Endothelial cell of umbilical vein (primary cell): ENCODE results near the gene GABBR2. TPM values are rescaled to one million over a fixed set of nuclear protein-coding genes. Genes with fewer than 3 reads are reported as not detected.

ENCODE experiments used
- BruUV-seq: library from RNA; stranded (reverse); fragments of 400-500 nt; replicated peaks from 2 replicates; lab custom pipeline; 2021; lab: Mats Ljungman, UMichigan
- CTCF ChIA-PET: fragments of 300-600, 350-600 bp; sonication (Branson Sonifier 250); formaldehyde crosslinking; loops from one replicate; lab custom pipeline; 2021; ENCODE audit warnings: antibody characterized with exemption, inconsistent platforms; lab: Charles Lee
- POLR2A ChIA-PET: fragments of 300-600, 350-600 bp; sonication (Branson Sonifier 250); formaldehyde crosslinking; loops from one replicate; lab custom pipeline; 2021; ENCODE audit warnings: antibody characterized with exemption, inconsistent platforms; lab: Charles Lee
- DNase-seq: peaks from one replicate; pipeline ENCODE4 v3.0.0-alpha.2; 2011; ENCODE audit warnings: low read depth, low spot score
- FAIRE-seq: peaks from 2 replicates; lab custom pipeline; 2011; peaks lifted over from hg19 to GRCh38; lab: Jason Lieb, UNC
- H2AFZ ChIP-seq: 2 replicates; pipeline ENCODE4 v1.6.0; 2012; ENCODE audit warnings: low read depth, low read length, control low read depth, inconsistent platforms
- H3K27ac ChIP-seq: 2 replicates; pipeline ENCODE4 v1.5.1; 2011; ENCODE audit warnings: low read depth, mild to moderate bottlenecking, control low read depth, low read length, moderate library complexity; ENCODE audit not compliant: insufficient read depth
- H3K27me3 ChIP-seq, 2 experiments: 2 replicates each; pipeline versions ENCODE4 v1.6.0 to v1.6.1; 2011; ENCODE audit warnings: low read length in 2 of 2, mixed read lengths in 1 of 2; ENCODE audit not compliant: control insufficient read depth in 2 of 2, insufficient read depth in 2 of 2
- H3K36me3 ChIP-seq, 2 experiments: 2 replicates in 1 of 2; 3 replicates in 1 of 2; pipeline ENCODE4 v1.5.1; 2011; ENCODE audit warnings: low read length in 2 of 2, mild to moderate bottlenecking in 1 of 2, moderate library complexity in 1 of 2; ENCODE audit not compliant: control insufficient read depth in 2 of 2, insufficient read depth in 2 of 2; ENCODE audit errors: extremely low read depth in 1 of 2
- H3K4me1 ChIP-seq: 3 replicates; pipeline ENCODE4 v1.5.1; 2011; ENCODE audit warnings: mild to moderate bottlenecking, low read length; ENCODE audit not compliant: control insufficient read depth, insufficient read depth; ENCODE audit errors: extremely low read depth
- H3K4me2 ChIP-seq: 2 replicates; pipeline ENCODE4 v1.6.1; 2011; ENCODE audit warnings: low read length, control low read depth, mixed read lengths; ENCODE audit not compliant: insufficient read depth
- H3K4me3 ChIP-seq, 3 experiments: fragments of 200-600 bp in 1 of 3; sonication (generic), shearing (Covaris generic) in 1 of 3; replicated peaks in 1 of 3; 2 replicates each; pipeline ENCODE4 v1.5.1; 2011 to 2016; ENCODE audit warnings: control low read depth in 3 of 3, low read length in 3 of 3, mild to moderate bottlenecking in 2 of 3, inconsistent platforms in 1 of 3, low read depth in 1 of 3, moderate library complexity in 1 of 3; ENCODE audit not compliant: insufficient read depth in 1 of 3
- H3K79me2 ChIP-seq: 2 replicates; pipeline ENCODE4 v1.6.0; 2012; ENCODE audit warnings: low read length, inconsistent platforms; ENCODE audit not compliant: control insufficient read depth, insufficient read depth
- H3K9ac ChIP-seq: replicated peaks from 2 replicates; pipeline ENCODE3; 2011; ENCODE audit warnings: low read length, control low read depth; ENCODE audit not compliant: insufficient read depth; ENCODE audit errors: extremely low read depth
- H3K9me1 ChIP-seq: replicated peaks from 3 replicates; pipeline ENCODE4 v1.6.0; 2011; ENCODE audit warnings: mild to moderate bottlenecking, low read length; ENCODE audit not compliant: control insufficient read depth, insufficient read depth; ENCODE audit errors: extremely low read depth
- H3K9me3 ChIP-seq: replicated peaks from 2 replicates; pipeline ENCODE4 v1.5.1; 2012; ENCODE audit warnings: low read length, inconsistent platforms; ENCODE audit not compliant: control insufficient read depth, insufficient read depth
- H4K20me1 ChIP-seq: replicated peaks from 2 replicates; pipeline ENCODE3; 2011; ENCODE audit warnings: mild to moderate bottlenecking, low read length; ENCODE audit not compliant: control insufficient read depth, insufficient read depth; ENCODE audit errors: extremely low read depth
- FOS ChIP-seq: IDR thresholded peaks from 2 replicates; pipeline ENCODE4 v1.6.1; 2011; ENCODE audit warnings: mild to moderate bottlenecking, low read length, moderate library complexity, borderline replicate concordance; ENCODE audit not compliant: insufficient read depth
- GATA2 ChIP-seq: IDR thresholded peaks from 2 replicates; pipeline ENCODE4 v1.7.0; 2011; ENCODE audit warnings: low read depth, mild to moderate bottlenecking, moderate library complexity, mixed read lengths, low read length; ENCODE audit not compliant: insufficient read length, insufficient read depth
- POLR2A ChIP-seq: IDR thresholded peaks from 2 replicates; pipeline ENCODE4 v1.6.1; 2012; ENCODE audit warnings: low read depth, mild to moderate bottlenecking, control low read depth, low read length
- dilution Hi-C: fragments of 300-500 bp; cut with MboI; formaldehyde crosslinking; loops from one replicate; pipeline ENCODE4 v1.15.0; 2019; ENCODE audit warnings: low sequenced_read_pairs; ENCODE audit not compliant: extremely low pct_ligation_motif_present
- intact Hi-C: fragments of 100-400 bp; cut with micrococcal nuclease; formaldehyde crosslinking; loops from one replicate; pipeline ENCODE4 v1.10.0; 2022
- polyA plus RNA-seq, 4 experiments: library from polyadenylated mRNA; depleted of rRNA in 3 of 4; stranded (reverse) in 3 of 4; unstranded in 1 of 4; fragments of >200 nt; gene quantifications; 2 replicates each; pipeline versions ENCODE4 v1.2.1 to v1.2.3, GENCODE V29; 2011 to 2012; ENCODE audit warnings: missing spikeins in 1 of 4
- total RNA-seq: library from RNA; stranded (reverse); gene quantifications from 2 replicates; pipeline ENCODE4 v1.2.3, GENCODE V29; 2021
- TF ChIP-seq, protein P1 (sequence below), 2 donors: IDR thresholded peaks; 1 replicate in 1 of 2; 2 replicates in 1 of 2; pipeline ENCODE4 v1.5.1; 2011; ENCODE audit warnings: low read length in 2 of 2, mild to moderate bottlenecking in 2 of 2, moderate library complexity in 2 of 2, control low read depth in 1 of 2, inconsistent platforms in 1 of 2, low read depth in 1 of 2; ENCODE audit not compliant: insufficient read depth in 1 of 2; ENCODE audit errors: extremely low read depth in 1 of 2

GABBR2 gene
- total and polyA plus RNA-seq, 2 donors (not counting 3 experiments of a cell fraction or from before 2014, with no cell fraction given), result 1.1 to 9.2 TPM

DNA sequence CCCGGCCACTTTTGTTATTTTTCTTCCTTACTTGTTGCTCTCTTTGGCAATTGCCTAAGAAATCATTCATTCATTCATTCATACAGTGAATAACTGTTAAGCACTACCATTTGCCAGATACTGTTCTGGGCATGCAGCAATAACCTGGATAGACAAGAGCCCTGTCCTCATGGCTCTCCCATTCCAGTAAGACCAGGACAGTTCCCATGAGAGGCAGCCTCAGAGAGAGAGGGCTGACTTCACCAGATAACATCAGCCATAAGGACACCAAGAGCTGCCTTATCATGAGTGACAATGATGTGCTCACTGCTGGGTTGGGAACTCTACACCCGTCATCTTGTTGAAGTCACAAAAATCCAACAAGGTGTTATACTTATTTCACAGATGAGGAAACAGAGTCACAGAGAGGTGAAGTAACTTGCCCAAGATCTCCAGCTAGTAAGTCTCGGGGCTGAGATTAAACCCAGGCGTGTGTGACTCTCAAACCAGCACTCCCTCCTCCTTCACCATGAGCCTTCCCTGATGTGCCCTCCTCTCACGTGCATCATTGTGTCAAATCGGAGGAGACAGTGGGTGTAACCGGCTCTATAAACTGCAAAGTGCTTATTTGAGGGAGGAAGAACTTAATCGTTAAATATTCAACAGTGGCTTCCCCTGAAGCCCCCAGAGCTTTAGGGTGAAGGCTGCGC lies 392.1 kb downstream of the GABBR2 start:
- intact Hi-C loops (loop anchor here (5.0 kb wide), 3 partner anchors 111 to 531 kb away; no protein-coding TSS in a partner anchor), dilution Hi-C loops (no loop called here)
- POLR2A ChIA-PET, result no interaction called here
- Histone ChIP-seq H3K9ac (no peak overlapping the region), H3K79me2 (no peaks in the 10 kb centered on the region), H3K4me1 (peaks cover 16% of the 10 kb centered on the region), H3K27ac (no peak overlapping the region), H3K27me3 (no peaks in the 10 kb centered on the region), H4K20me1 (no peaks in the 10 kb centered on the region), H3K4me3 (no peak overlapping the region), H3K9me1 (no peaks in the 10 kb centered on the region), H3K9me3 (no peaks in the 10 kb centered on the region), H3K36me3 (no peaks in the 10 kb centered on the region), H2AFZ (no peak overlapping the region), H3K4me2 (no peak overlapping the region)
- FAIRE-seq (peak; percentile 24), DNase-seq (no peak)
- CTCF ChIA-PET, result interaction anchor here (0.8 to 7.6 kb wide), 20 partner anchors 15 to 462 kb away, joined by 3 to 143 read pairs (median 6); no protein-coding TSS in a partner anchor
- no TSS peak for BruUV-seq
- TF ChIP-seq FOS (no peak), GATA2 (peak; percentile 6), POLR2A (no peak)
- TF ChIP-seq, protein P1, sequence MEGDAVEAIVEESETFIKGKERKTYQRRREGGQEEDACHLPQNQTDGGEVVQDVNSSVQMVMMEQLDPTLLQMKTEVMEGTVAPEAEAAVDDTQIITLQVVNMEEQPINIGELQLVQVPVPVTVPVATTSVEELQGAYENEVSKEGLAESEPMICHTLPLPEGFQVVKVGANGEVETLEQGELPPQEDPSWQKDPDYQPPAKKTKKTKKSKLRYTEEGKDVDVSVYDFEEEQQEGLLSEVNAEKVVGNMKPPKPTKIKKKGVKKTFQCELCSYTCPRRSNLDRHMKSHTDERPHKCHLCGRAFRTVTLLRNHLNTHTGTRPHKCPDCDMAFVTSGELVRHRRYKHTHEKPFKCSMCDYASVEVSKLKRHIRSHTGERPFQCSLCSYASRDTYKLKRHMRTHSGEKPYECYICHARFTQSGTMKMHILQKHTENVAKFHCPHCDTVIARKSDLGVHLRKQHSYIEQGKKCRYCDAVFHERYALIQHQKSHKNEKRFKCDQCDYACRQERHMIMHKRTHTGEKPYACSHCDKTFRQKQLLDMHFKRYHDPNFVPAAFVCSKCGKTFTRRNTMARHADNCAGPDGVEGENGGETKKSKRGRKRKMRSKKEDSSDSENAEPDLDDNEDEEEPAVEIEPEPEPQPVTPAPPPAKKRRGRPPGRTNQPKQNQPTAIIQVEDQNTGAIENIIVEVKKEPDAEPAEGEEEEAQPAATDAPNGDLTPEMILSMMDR (IDR thresholded peaks at IDR 0.05; ENCODE audit: extremely low read depth in 1 of 2, insufficient read depth in 1 of 2, low read depth in 1 of 2, low read length in 2 of 2), result no peak
